ENCODE results near the gene SCGB3A1.

SCGB3A1 gene

GRCh38 chr5:180557217-180557809, 34.0 kb downstream of the SCGB3A1 start:
- H3K4me1 Mint-ChIP-seq, result peaks cover 6 to 7% of the 10 kb centered on the region in 2 donors
- DNase-seq (no peak), ATAC-seq (replicated peaks) (no peak)
- H3K9me3 Mint-ChIP-seq, result no peaks in the 10 kb centered on the region
- H3K27me3 Mint-ChIP-seq, result no peaks in the 10 kb centered on the region
- peaks cover 47 to 68% of the 10 kb centered on the region in 2 donors for H3K36me3 Mint-ChIP-seq
- no peak overlapping the region for H3K27ac Mint-ChIP-seq
- no peak overlapping the region for H3K4me3 Mint-ChIP-seq

GRCh38 chr5:180555168-180555921, 36.0 kb downstream of the SCGB3A1 start:
- Mint-ChIP-seq H3K27me3 (no peaks in the 10 kb centered on the region), H3K27ac (no peak overlapping the region), H3K9me3 (no peaks in the 10 kb centered on the region), H3K4me3 (no peak overlapping the region), H3K36me3 (peaks cover 38 to 65% of the 10 kb centered on the region in 2 donors), H3K4me1 (peaks cover 2 to 7% of the 10 kb centered on the region in 2 donors)
- ATAC-seq (replicated peaks), result no peak
- DNase-seq, result no peak

GRCh38 chr5:180553530-180553929, 37.8 kb downstream of the SCGB3A1 start:
- Mint-ChIP-seq H3K36me3 (peaks cover 35 to 55% of the 10 kb centered on the region in 2 donors), H3K4me3 (no peak overlapping the region), H3K27ac (no peak overlapping the region), H3K9me3 (no peaks in the 10 kb centered on the region), H3K4me1 (peaks cover 1 to 3% of the 10 kb centered on the region in 2 donors), H3K27me3 (no peaks in the 10 kb centered on the region)
- ATAC-seq (replicated peaks), result no peak
- no peak for DNase-seq

GRCh38 chr5:180548563-180548962, 42.7 kb downstream of the SCGB3A1 start:
- Mint-ChIP-seq H3K27ac (no peak overlapping the region), H3K4me1 (peaks cover 7 to 21% of the 10 kb centered on the region in 2 donors), H3K4me3 (no peak overlapping the region), H3K27me3 (no peaks in the 10 kb centered on the region), H3K9me3 (no peaks in the 10 kb centered on the region), H3K36me3 (peaks cover 39 to 55% of the 10 kb centered on the region in 2 donors)
- ATAC-seq (replicated peaks) (no peak), DNase-seq (no peak)

GRCh38 chr5:180545248-180545647, 46.1 kb downstream of the SCGB3A1 start:
- Mint-ChIP-seq H3K27me3 (no peaks in the 10 kb centered on the region), H3K4me3 (no peak overlapping the region), H3K4me1 (peaks cover 7 to 23% of the 10 kb centered on the region in 2 donors), H3K27ac (no peak overlapping the region), H3K9me3 (no peaks in the 10 kb centered on the region), H3K36me3 (peaks cover 34 to 40% of the 10 kb centered on the region in 2 donors)
- no peak for ATAC-seq (replicated peaks)
- DNase-seq, result no peak

GRCh38 chr5:180541710-180542109, 49.6 kb downstream of the SCGB3A1 start:
- Mint-ChIP-seq H3K4me3 (no peak overlapping the region), H3K27me3 (no peaks in the 10 kb centered on the region), H3K4me1 (peaks cover 7 to 21% of the 10 kb centered on the region in 2 donors), H3K27ac (no peak overlapping the region), H3K36me3 (peaks cover 34 to 48% of the 10 kb centered on the region in 2 donors), H3K9me3 (peaks cover 0 to 5% of the 10 kb centered on the region in 2 donors)
- DNase-seq, result no peak
- peak in 1 of 2 donors; percentile 28 for ATAC-seq (replicated peaks)
